ENCODE data around the gene ERC2.

Gene ERC2

DNA sequence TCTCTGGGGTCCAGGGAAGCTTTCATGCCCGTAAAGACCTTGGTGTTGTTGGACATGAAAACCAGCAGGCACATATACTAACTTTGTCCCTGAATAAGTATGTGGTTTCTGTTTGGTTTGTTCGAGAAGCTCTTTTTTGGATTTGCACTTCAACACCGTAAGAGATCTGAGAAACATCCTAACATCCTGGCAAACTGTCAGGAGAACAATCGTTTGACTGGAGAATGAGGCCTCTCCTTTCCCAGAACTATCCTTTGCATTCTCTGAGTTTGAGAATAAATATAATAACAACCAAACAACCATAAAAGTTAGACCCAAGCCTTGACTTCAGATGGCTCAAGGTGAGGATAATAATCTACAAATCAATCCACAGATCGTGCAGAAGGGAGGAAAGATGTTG is 750.8 kb downstream of the ERC2 start:
- Histone ChIP-seq H3K9me3 (ENCODE audit: severe bottlenecking) (no peaks in the 10 kb centered on the region), H3K27me3 (ENCODE audit: insufficient read depth, poor library complexity, severe bottlenecking) (no peaks in the 10 kb centered on the region), H3K4me1 (ENCODE audit: insufficient read depth, poor library complexity, severe bottlenecking) (no peaks in the 10 kb centered on the region), H3K27ac (ENCODE audit: poor library complexity, severe bottlenecking) (no peak overlapping the region), H3K36me3 (ENCODE audit: low read depth) (no peaks in the 10 kb centered on the region), H3K4me3 (ENCODE audit: severe bottlenecking) (no peak overlapping the region)
- ATAC-seq (ENCODE audit: low read depth) (no peak), DNase-seq (ENCODE audit: low spot score) (no peak)
- TF ChIP-seq, protein P1, sequence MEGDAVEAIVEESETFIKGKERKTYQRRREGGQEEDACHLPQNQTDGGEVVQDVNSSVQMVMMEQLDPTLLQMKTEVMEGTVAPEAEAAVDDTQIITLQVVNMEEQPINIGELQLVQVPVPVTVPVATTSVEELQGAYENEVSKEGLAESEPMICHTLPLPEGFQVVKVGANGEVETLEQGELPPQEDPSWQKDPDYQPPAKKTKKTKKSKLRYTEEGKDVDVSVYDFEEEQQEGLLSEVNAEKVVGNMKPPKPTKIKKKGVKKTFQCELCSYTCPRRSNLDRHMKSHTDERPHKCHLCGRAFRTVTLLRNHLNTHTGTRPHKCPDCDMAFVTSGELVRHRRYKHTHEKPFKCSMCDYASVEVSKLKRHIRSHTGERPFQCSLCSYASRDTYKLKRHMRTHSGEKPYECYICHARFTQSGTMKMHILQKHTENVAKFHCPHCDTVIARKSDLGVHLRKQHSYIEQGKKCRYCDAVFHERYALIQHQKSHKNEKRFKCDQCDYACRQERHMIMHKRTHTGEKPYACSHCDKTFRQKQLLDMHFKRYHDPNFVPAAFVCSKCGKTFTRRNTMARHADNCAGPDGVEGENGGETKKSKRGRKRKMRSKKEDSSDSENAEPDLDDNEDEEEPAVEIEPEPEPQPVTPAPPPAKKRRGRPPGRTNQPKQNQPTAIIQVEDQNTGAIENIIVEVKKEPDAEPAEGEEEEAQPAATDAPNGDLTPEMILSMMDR (IDR thresholded peaks at IDR 0.05; ENCODE audit: poor library complexity, severe bottlenecking), result no peak

DNA sequence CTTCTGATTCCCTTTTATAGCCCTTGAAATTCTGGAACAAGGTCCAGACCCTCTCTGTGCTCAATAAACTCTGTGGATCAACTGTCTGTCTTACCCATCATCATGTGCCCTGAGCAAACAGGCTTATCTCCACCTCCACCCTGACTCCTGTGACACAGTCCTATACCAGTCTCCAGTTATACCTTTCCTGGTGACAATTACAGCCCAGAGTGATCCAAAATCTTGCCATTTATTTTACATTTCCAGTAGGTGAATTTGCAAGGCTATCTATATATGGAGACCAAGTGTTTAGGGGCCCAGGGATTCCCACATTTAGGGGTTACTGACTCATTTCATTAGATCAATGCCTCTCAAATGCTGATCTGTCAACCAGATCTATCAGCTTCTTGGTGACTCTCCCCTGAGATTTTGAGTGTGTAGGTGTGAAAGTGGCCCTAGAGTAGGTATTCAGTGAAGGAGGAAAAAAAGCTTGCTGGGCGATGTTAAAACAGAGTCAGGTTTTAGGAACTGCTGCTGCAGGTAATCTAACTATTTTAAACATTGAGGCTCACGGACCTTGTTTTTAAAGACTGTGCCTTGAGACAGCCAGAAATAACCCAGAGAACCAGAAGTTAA is 751.5 kb downstream of the ERC2 start:
- DNase-seq (ENCODE audit: low spot score) (no peak), ATAC-seq (ENCODE audit: low read depth) (no peak)
- no peaks in the 10 kb centered on the region for H3K36me3 ChIP-seq (ENCODE audit: low read depth)
- TF ChIP-seq, protein P1 (IDR thresholded peaks at IDR 0.05; ENCODE audit: poor library complexity, severe bottlenecking), result no peak
- no peaks in the 10 kb centered on the region for H3K27me3 ChIP-seq (ENCODE audit: insufficient read depth, poor library complexity, severe bottlenecking)
- H3K4me1 ChIP-seq (ENCODE audit: insufficient read depth, poor library complexity, severe bottlenecking), result no peaks in the 10 kb centered on the region
- no peak overlapping the region for H3K27ac ChIP-seq (ENCODE audit: poor library complexity, severe bottlenecking)
- no peak overlapping the region for H3K4me3 ChIP-seq (ENCODE audit: severe bottlenecking)
- no peaks in the 10 kb centered on the region for H3K9me3 ChIP-seq (ENCODE audit: severe bottlenecking)

DNA sequence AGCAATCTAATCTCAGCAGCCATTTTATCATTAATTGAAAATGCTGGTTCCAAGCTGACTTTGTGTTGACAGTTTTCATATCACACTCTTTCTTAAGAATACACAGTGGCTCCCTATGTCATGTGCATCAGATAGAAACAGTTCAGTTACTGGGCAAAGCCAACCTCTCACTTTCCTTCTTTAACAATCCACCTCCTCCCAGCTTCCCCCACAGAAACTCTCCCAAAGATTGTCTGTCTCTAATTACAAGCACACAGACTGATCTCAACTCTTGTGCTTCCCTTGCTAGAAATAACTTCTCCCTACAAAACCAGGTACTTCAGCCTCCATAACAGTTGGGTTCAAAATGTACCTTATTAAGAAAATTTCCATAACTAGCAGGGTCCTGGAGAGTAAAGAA is 752.2 kb downstream of the ERC2 start:
- TF ChIP-seq, protein P1 (IDR thresholded peaks at IDR 0.05; ENCODE audit: poor library complexity, severe bottlenecking), result no peak
- Histone ChIP-seq H3K4me3 (ENCODE audit: severe bottlenecking) (no peak overlapping the region), H3K27me3 (ENCODE audit: insufficient read depth, poor library complexity, severe bottlenecking) (no peaks in the 10 kb centered on the region), H3K27ac (ENCODE audit: poor library complexity, severe bottlenecking) (no peak overlapping the region), H3K36me3 (ENCODE audit: low read depth) (no peaks in the 10 kb centered on the region), H3K9me3 (ENCODE audit: severe bottlenecking) (no peaks in the 10 kb centered on the region), H3K4me1 (ENCODE audit: insufficient read depth, poor library complexity, severe bottlenecking) (no peaks in the 10 kb centered on the region)
- no peak for ATAC-seq (ENCODE audit: low read depth)
- DNase-seq (ENCODE audit: low spot score), result no peak

DNA sequence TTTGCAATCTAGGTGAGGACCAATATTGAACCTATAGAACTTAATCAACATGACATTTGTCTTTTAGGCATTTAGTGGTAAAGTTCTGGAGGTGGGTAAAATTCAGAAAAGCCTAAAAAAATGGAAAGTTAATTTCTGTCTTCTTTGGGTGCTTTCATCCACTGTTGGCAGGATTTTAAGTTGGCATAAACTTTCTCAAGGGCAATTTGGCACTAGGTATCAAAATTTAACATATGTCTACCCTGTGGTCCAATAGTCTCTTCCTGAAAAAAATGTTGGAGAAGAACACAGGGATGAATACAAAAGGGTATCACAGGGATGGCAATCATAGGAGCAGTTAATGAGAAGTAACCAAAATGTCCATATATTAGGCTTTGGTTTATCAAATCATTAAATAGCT is 754.2 kb downstream of the ERC2 start:
- Histone ChIP-seq H3K4me3 (ENCODE audit: severe bottlenecking) (no peak overlapping the region), H3K9me3 (ENCODE audit: severe bottlenecking) (no peaks in the 10 kb centered on the region), H3K36me3 (ENCODE audit: low read depth) (no peaks in the 10 kb centered on the region), H3K27me3 (ENCODE audit: insufficient read depth, poor library complexity, severe bottlenecking) (no peaks in the 10 kb centered on the region), H3K27ac (ENCODE audit: poor library complexity, severe bottlenecking) (no peak overlapping the region), H3K4me1 (ENCODE audit: insufficient read depth, poor library complexity, severe bottlenecking) (no peaks in the 10 kb centered on the region)
- ATAC-seq (ENCODE audit: low read depth) (no peak), DNase-seq (ENCODE audit: low spot score) (no peak)
- TF ChIP-seq, protein P1 (IDR thresholded peaks at IDR 0.05; ENCODE audit: poor library complexity, severe bottlenecking), result no peak

DNA sequence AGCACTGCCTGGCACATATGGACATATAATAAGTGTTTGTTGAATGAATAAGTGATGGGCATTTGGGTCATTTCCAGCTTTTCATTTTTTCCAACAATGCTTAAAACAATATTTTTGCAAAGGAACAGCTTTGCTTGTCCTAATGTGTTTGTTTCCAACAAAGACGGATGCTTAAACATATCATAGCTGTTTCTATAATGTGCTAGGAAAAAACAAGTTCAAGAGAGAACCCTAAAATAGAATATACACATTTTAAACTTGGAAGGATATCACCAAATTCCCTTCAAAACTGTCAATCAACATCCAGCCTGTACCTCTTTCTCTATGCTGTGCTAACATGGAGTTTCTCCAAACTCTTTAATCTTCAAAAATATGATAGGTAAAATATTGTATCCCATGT is 756.6 kb downstream of the ERC2 start:
- TF ChIP-seq, protein P1 (IDR thresholded peaks at IDR 0.05; ENCODE audit: poor library complexity, severe bottlenecking), result no peak
- no peaks in the 10 kb centered on the region for H3K4me1 ChIP-seq (ENCODE audit: insufficient read depth, poor library complexity, severe bottlenecking)
- H3K4me3 ChIP-seq (ENCODE audit: severe bottlenecking), result no peak overlapping the region
- H3K36me3 ChIP-seq (ENCODE audit: low read depth), result no peaks in the 10 kb centered on the region
- ATAC-seq (ENCODE audit: low read depth), result no peak
- DNase-seq (ENCODE audit: low spot score), result no peak
- no peaks in the 10 kb centered on the region for H3K27me3 ChIP-seq (ENCODE audit: insufficient read depth, poor library complexity, severe bottlenecking)
- H3K9me3 ChIP-seq (ENCODE audit: severe bottlenecking), result no peaks in the 10 kb centered on the region
- H3K27ac ChIP-seq (ENCODE audit: poor library complexity, severe bottlenecking), result no peak overlapping the region

Measured in RWPE2 (cell line).